Measurements from ENCODE around the gene XXYLT1. TPM values are rescaled to one million over a fixed set of nuclear protein-coding genes. Genes with fewer than 3 reads are reported as not detected.

XXYLT1 gene
- total RNA-seq, 2 experiments from 2014 or later: 17.2 to 19.6 TPM

- BruUV-seq (replicated peaks): no TSS peak
These were observed 151.3 kb downstream of the XXYLT1 start for GRCh38 chr3:195119461-195120266.

GRCh38 chr3:195118671-195119070, 152.3 kb downstream of the XXYLT1 start:
- Histone ChIP-seq H3K4me3 (ENCODE audit: low read depth, low read length, poor library complexity, severe bottlenecking) (no peak overlapping the region), H3K79me2 (ENCODE audit: insufficient read depth, low read depth, low read length) (no peaks in the 10 kb centered on the region), H2AFZ (ENCODE audit: low read length) (no peak overlapping the region), H3K4me1 (ENCODE audit: insufficient read depth, low read length, poor library complexity, severe bottlenecking) (no peaks in the 10 kb centered on the region), H4K20me1 (ENCODE audit: insufficient read depth, low read length) (no peaks in the 10 kb centered on the region; the same call in 1 of the 2 replicates), H3K9me2 (ENCODE audit: insufficient read depth, low read length) (no peaks in the 10 kb centered on the region), H3K4me2 (ENCODE audit: low read length) (no peak overlapping the region), H3K27ac (ENCODE audit: low read depth, low read length, poor library complexity, severe bottlenecking) (no peak overlapping the region), H3K36me3 (ENCODE audit: insufficient read depth, low read length) (no peaks in the 10 kb centered on the region), H3K9me3 (ENCODE audit: low read length) (no peaks in the 10 kb centered on the region)
- TF ChIP-seq CTCF (conservative IDR thresholded peaks at IDR 0.05; ENCODE audit: low read length) (no peak), EZH2phosphoT487 (IDR thresholded peaks at IDR 0.05; ENCODE audit: borderline replicate concordance, low read depth, low read length) (no peak)
- intact Hi-C loops (cut with micrococcal nuclease; ENCODE audit: unreplicated experiment): no loop called here
- POLR2A ChIA-PET: interaction anchor here (0.8 kb wide), 1 partner anchor 15 kb away, joined by 3 read pairs; no protein-coding TSS in a partner anchor
- no TSS peak for BruUV-seq (replicated peaks)
- no peak for DNase-seq (ENCODE audit: low spot score)
- CTCF ChIA-PET (ENCODE audit: unreplicated experiment): no interaction called here

More at GRCh38 chr3:195119461-195120266, 151.3 kb downstream of the XXYLT1 start:
- intact Hi-C loops (cut with micrococcal nuclease; ENCODE audit: unreplicated experiment): no loop called here
- Histone ChIP-seq H3K9me2 (ENCODE audit: insufficient read depth, low read length) (no peaks in the 10 kb centered on the region), H3K36me3 (ENCODE audit: insufficient read depth, low read length) (no peaks in the 10 kb centered on the region), H4K20me1 (ENCODE audit: insufficient read depth, low read length) (no peaks in the 10 kb centered on the region; the same call in 1 of the 2 replicates), H3K4me1 (ENCODE audit: insufficient read depth, low read length, poor library complexity, severe bottlenecking) (no peaks in the 10 kb centered on the region), H2AFZ (ENCODE audit: low read length) (no peak overlapping the region), H3K79me2 (ENCODE audit: insufficient read depth, low read depth, low read length) (no peaks in the 10 kb centered on the region), H3K27ac (ENCODE audit: low read depth, low read length, poor library complexity, severe bottlenecking) (no peak overlapping the region), H3K4me2 (ENCODE audit: low read length) (no peak overlapping the region), H3K4me3 (ENCODE audit: low read depth, low read length, poor library complexity, severe bottlenecking) (no peak overlapping the region), H3K9me3 (ENCODE audit: low read length) (no peaks in the 10 kb centered on the region)
- no peak for DNase-seq (ENCODE audit: low spot score)
- no peak for TF ChIP-seq CTCF (conservative IDR thresholded peaks at IDR 0.05; ENCODE audit: low read length)
- TF ChIP-seq EZH2phosphoT487 (IDR thresholded peaks at IDR 0.05; ENCODE audit: borderline replicate concordance, low read depth, low read length): no peak
- POLR2A ChIA-PET: interaction anchor here (0.5 to 0.7 kb wide), 3 partner anchors 11 to 224 kb away, joined by 3 to 4 read pairs (median 3); no protein-coding TSS in a partner anchor
- CTCF ChIA-PET (ENCODE audit: unreplicated experiment): no interaction called here

All from OCI-LY7 (cell line).